Measurements from ENCODE around the gene PACS2. TPM values are rescaled to one million over a fixed set of nuclear protein-coding genes. Genes with fewer than 3 reads are reported as not detected.

The PACS2 gene
- total RNA-seq, 2 donors from 2014 or later: 48.5 to 124 TPM

- Histone ChIP-seq H3K9me3 (no peaks in the 10 kb centered on the region), H3K4me3 (no peak overlapping the region), H3K27me3 (replicated peaks; ENCODE audit: insufficient read depth) (no peaks in the 10 kb centered on the region), H3K4me1 (replicated peaks) (no peaks in the 10 kb centered on the region), H3K36me3 (no peaks in the 10 kb centered on the region), H3K27ac (no peak overlapping the region)
- no peak for TF ChIP-seq POLR2AphosphoS5 (IDR thresholded peaks at IDR 0.05)
- TF ChIP-seq POLR2A (IDR thresholded peaks at IDR 0.05): no peak
- no peak for TF ChIP-seq CTCF (IDR thresholded peaks at IDR 0.05)
- DNase-seq (ENCODE audit: low spot score): no peak
- 80% methylated on average over 27 of the region's 27 CpGs for WGBS
- intact Hi-C loops (cut with DNase I): no loop called here
Measured at GRCh38 chr14:105322791-105323556, 8.4 kb downstream of the PACS2 start.

GRCh38 chr14:105323663-105324062, 9.1 kb downstream of the PACS2 start:
- no peak for DNase-seq (ENCODE audit: low spot score)
- no peak for TF ChIP-seq POLR2A (IDR thresholded peaks at IDR 0.05)
- TF ChIP-seq CTCF (IDR thresholded peaks at IDR 0.05): no peak
- no peak for TF ChIP-seq POLR2AphosphoS5 (IDR thresholded peaks at IDR 0.05)
- WGBS: 88% methylated on average over 13 of the region's 13 CpGs
- Histone ChIP-seq H3K27ac (no peak overlapping the region), H3K36me3 (no peaks in the 10 kb centered on the region), H3K27me3 (replicated peaks; ENCODE audit: insufficient read depth) (no peaks in the 10 kb centered on the region), H3K4me3 (no peak overlapping the region), H3K9me3 (no peaks in the 10 kb centered on the region), H3K4me1 (replicated peaks) (no peaks in the 10 kb centered on the region)
- intact Hi-C loops (cut with DNase I): no loop called here

- H3K9me3 ChIP-seq: no peaks in the 10 kb centered on the region
- TF ChIP-seq POLR2AphosphoS5 (IDR thresholded peaks at IDR 0.05) (no peak), CTCF (IDR thresholded peaks at IDR 0.05) (no peak), POLR2A (IDR thresholded peaks at IDR 0.05) (no peak)
- H3K27ac ChIP-seq: no peak overlapping the region
- no peak overlapping the region for H3K4me3 ChIP-seq
- no peaks in the 10 kb centered on the region for H3K27me3 ChIP-seq (replicated peaks; ENCODE audit: insufficient read depth)
- H3K36me3 ChIP-seq: no peaks in the 10 kb centered on the region
- intact Hi-C loops (cut with DNase I): no loop called here
- no peaks in the 10 kb centered on the region for H3K4me1 ChIP-seq (replicated peaks)
- DNase-seq (ENCODE audit: low spot score): no peak
- WGBS: 81% methylated on average over 25 of the region's 30 CpGs
Measured at GRCh38 chr14:105324080-105324778, 9.7 kb downstream of the PACS2 start.

GRCh38 chr14:105324871-105325270, 10.3 kb downstream of the PACS2 start:
- TF ChIP-seq POLR2AphosphoS5 (IDR thresholded peaks at IDR 0.05) (no peak), POLR2A (IDR thresholded peaks at IDR 0.05) (no peak), CTCF (IDR thresholded peaks at IDR 0.05) (no peak)
- H3K9me3 ChIP-seq: no peaks in the 10 kb centered on the region
- no peaks in the 10 kb centered on the region for H3K36me3 ChIP-seq
- WGBS: 68% methylated on average over 12 of the region's 12 CpGs
- intact Hi-C loops (cut with DNase I): no loop called here
- no peaks in the 10 kb centered on the region for H3K4me1 ChIP-seq (replicated peaks)
- no peak overlapping the region for H3K4me3 ChIP-seq
- no peak for DNase-seq (ENCODE audit: low spot score)
- H3K27me3 ChIP-seq (replicated peaks; ENCODE audit: insufficient read depth): no peaks in the 10 kb centered on the region
- H3K27ac ChIP-seq: no peak overlapping the region

Measured in prostate gland (tissue), 2 donors.